ENCODE results near the gene HRAS. TPM values are rescaled to one million over a fixed set of nuclear protein-coding genes. Genes with fewer than 3 reads are reported as not detected.
"Not testable (repeated sequence)": the region's sequence is repeated elsewhere in the genome, so short reads cannot be mapped to it uniquely, and the experiment has no call there.

The HRAS gene
- total RNA-seq = 45.2 TPM

GRCh38 chr11:535519-536454 is at the start of gene HRAS:
Gene HRAS (minus strand): TSS chr11:535576.
- ATAC-seq (peak; percentile 94), DNase-seq (ENCODE audit: low spot score) (peak; percentile 97)
- intact Hi-C loops (cut with DNase I) = no loop called here

GRCh38 chr11:584287-584686 is 48.9 kb upstream of the HRAS start:
- DNase-seq (ENCODE audit: low spot score) (no peak), ATAC-seq (no peak)
- intact Hi-C loops (cut with DNase I) = no loop called here

GRCh38 chr11:581752-582151 is 46.4 kb upstream of the HRAS start:
- no peak for DNase-seq (ENCODE audit: low spot score)
- intact Hi-C loops (cut with DNase I) = no loop called here
- no peak for ATAC-seq

- intact Hi-C loops (cut with DNase I) = no loop called here
- DNase-seq (ENCODE audit: low spot score) (no peak), ATAC-seq (no peak)
Observed at GRCh38 chr11:581342-581741, 46.0 kb upstream of the HRAS start.

GRCh38 chr11:579830-580601 is 44.6 kb upstream of the HRAS start:
- intact Hi-C loops (cut with DNase I) = no loop called here
- DNase-seq (ENCODE audit: low spot score) = no peak
- ATAC-seq = no peak

- no peak for DNase-seq (ENCODE audit: low spot score)
- intact Hi-C loops (cut with DNase I) = no loop called here
- no peak for ATAC-seq
Observed at GRCh38 chr11:578276-579035, 43.1 kb upstream of the HRAS start.

GRCh38 chr11:577611-577894 is 42.2 kb upstream of the HRAS start:
- intact Hi-C loops (cut with DNase I) = no loop called here
- ATAC-seq (no peak), DNase-seq (ENCODE audit: low spot score) (no peak)

- DNase-seq (ENCODE audit: low spot score) (no peak), ATAC-seq (no peak)
- intact Hi-C loops (cut with DNase I) = no loop called here
Observed at GRCh38 chr11:576811-577610, 41.6 kb upstream of the HRAS start.

- DNase-seq (ENCODE audit: low spot score) (peak; percentile 98), ATAC-seq (peak; percentile 97)
- intact Hi-C loops (cut with DNase I) = no loop called here
Observed at GRCh38 chr11:575996-576768, 40.8 kb upstream of the HRAS start, which contains the start of gene PHRF1. Gene PHRF1 (plus strand): TSS chr11:576470. CDS start chr11:581513, 5,043 bp downstream.

GRCh38 chr11:575313-575995 is 40.1 kb upstream of the HRAS start:
- intact Hi-C loops (cut with DNase I) = no loop called here
- peak; percentile 2 for ATAC-seq
- DNase-seq (ENCODE audit: low spot score) = peak; percentile 70

GRCh38 chr11:574632-575312 is 39.4 kb upstream of the HRAS start:
- ATAC-seq (no peak), DNase-seq (ENCODE audit: low spot score) (no peak)
- intact Hi-C loops (cut with DNase I) = no loop called here

- intact Hi-C loops (cut with DNase I); DNase-seq (ENCODE audit: low spot score); ATAC-seq: not testable (repeated sequence)
Observed at GRCh38 chr11:574031-574570, 38.7 kb upstream of the HRAS start.

GRCh38 chr11:573146-573759 is 37.9 kb upstream of the HRAS start:
- ATAC-seq (no peak), DNase-seq (ENCODE audit: low spot score) (no peak)
- intact Hi-C loops (cut with DNase I) = no loop called here

- DNase-seq (ENCODE audit: low spot score) (no peak), ATAC-seq (no peak)
- intact Hi-C loops (cut with DNase I) = no loop called here
Observed at GRCh38 chr11:571802-572185, 36.4 kb upstream of the HRAS start.

GRCh38 chr11:569158-569885 is 33.9 kb upstream of the HRAS start:
- ATAC-seq = no peak
- DNase-seq (ENCODE audit: low spot score) = no peak
- intact Hi-C loops (cut with DNase I) = no loop called here

Measured in sciatic nerve (tissue), 2 donors.